ENCODE measurements around the gene ZNF622.
"Not testable (repeated sequence)": the region's sequence is repeated elsewhere in the genome, so short reads cannot be mapped to it uniquely, and the experiment has no call there.

ZNF622 gene

GRCh38 chr5:16480821-16481538, 15.4 kb upstream of the ZNF622 start:
- no peak overlapping the region for H3K4me3 ChIP-seq (ENCODE audit: low read depth, low read length)
- TF ChIP-seq CTCF (IDR thresholded peaks at IDR 0.05; ENCODE audit: low read depth, low read length): no peak

- no peak for TF ChIP-seq CTCF (IDR thresholded peaks at IDR 0.05; ENCODE audit: low read depth, low read length)
- H3K4me3 ChIP-seq (ENCODE audit: low read depth, low read length): no peak overlapping the region
These were observed 14.5 kb upstream of the ZNF622 start for GRCh38 chr5:16480144-16480543.

- H3K4me3 ChIP-seq (ENCODE audit: low read depth, low read length): no peak overlapping the region
- no peak for TF ChIP-seq CTCF (IDR thresholded peaks at IDR 0.05; ENCODE audit: low read depth, low read length)
These were observed 11.9 kb upstream of the ZNF622 start for GRCh38 chr5:16477541-16477940.

- not testable (repeated sequence) for H3K4me3 ChIP-seq (ENCODE audit: low read depth, low read length)
These were observed 10.8 kb upstream of the ZNF622 start for GRCh38 chr5:16476417-16476816.

GRCh38 chr5:16471387-16471786, 5.8 kb upstream of the ZNF622 start:
- no peak overlapping the region for H3K4me3 ChIP-seq (ENCODE audit: low read depth, low read length)
- TF ChIP-seq CTCF (IDR thresholded peaks at IDR 0.05; ENCODE audit: low read depth, low read length): no peak

GRCh38 chr5:16467363-16468219, 2.0 kb upstream of the ZNF622 start:
- no peak overlapping the region for H3K4me3 ChIP-seq (ENCODE audit: low read depth, low read length)
- TF ChIP-seq CTCF (IDR thresholded peaks at IDR 0.05; ENCODE audit: low read depth, low read length): no peak

GRCh38 chr5:16464664-16465543, 696 bp downstream of the ZNF622 start:
- peak overlapping the region; percentile 97 for H3K4me3 ChIP-seq (ENCODE audit: low read depth, low read length)
- no peak for TF ChIP-seq CTCF (IDR thresholded peaks at IDR 0.05; ENCODE audit: low read depth, low read length)

Data from WI38 (cell line).